NCI-H510A treated with DMSO at 0.1 percent for 48 hours (cell line): Measurements from ENCODE around the gene RFX1.

Source experiments
- DNase-seq: peaks from one replicate; lab custom pipeline; 2025; lab: John Stamatoyannopoulos, UW

The RFX1 gene

GRCh38 chr19:13960863-13961784, 45.0 kb downstream of the RFX1 start:
- DNase-seq: no peak

GRCh38 chr19:13959962-13960862, 45.9 kb downstream of the RFX1 start:
- no peak for DNase-seq

- no peak for DNase-seq
Observed at GRCh38 chr19:13959141-13959961, 46.8 kb downstream of the RFX1 start.

- no peak for DNase-seq
Observed at GRCh38 chr19:13958043-13958442, 48.1 kb downstream of the RFX1 start.

GRCh38 chr19:13957051-13957450, 49.1 kb downstream of the RFX1 start:
- DNase-seq: no peak

GRCh38 chr19:13956365-13956744, 49.8 kb downstream of the RFX1 start:
- no peak for DNase-seq

GRCh38 chr19:13955662-13956364, 50.3 kb downstream of the RFX1 start:
- no peak for DNase-seq

- no peak for DNase-seq
Observed at GRCh38 chr19:13954185-13954584, 51.9 kb downstream of the RFX1 start.

- DNase-seq: peak; percentile 3
Observed at GRCh38 chr19:13952931-13953531, 53.1 kb downstream of the RFX1 start.

- peak; percentile 97 for DNase-seq
Observed at GRCh38 chr19:13952154-13952930, 53.8 kb downstream of the RFX1 start, which contains the start of gene DCAF15. Gene DCAF15 (plus strand): TSS chr19:13952509. CDS start chr19:13952513, 4 bp downstream.

- DNase-seq: peak; percentile 79
Observed at GRCh38 chr19:13951799-13952153, 54.3 kb downstream of the RFX1 start.

GRCh38 chr19:13951043-13951442, 55.1 kb downstream of the RFX1 start:
- no peak for DNase-seq

- no peak for DNase-seq
Observed at GRCh38 chr19:13946414-13946813, 59.7 kb downstream of the RFX1 start.

- no peak for DNase-seq
Observed at GRCh38 chr19:13942023-13942684, 64.0 kb downstream of the RFX1 start.

GRCh38 chr19:13938301-13939064, 67.6 kb downstream of the RFX1 start, which contains the start of gene PODNL1:
Gene PODNL1 (minus strand): TSS chr19:13938417. CDS start chr19:13938181, 236 bp downstream.
- no peak for DNase-seq

- no peak for DNase-seq
Observed at GRCh38 chr19:13937479-13938300, 68.4 kb downstream of the RFX1 start.

- no peak for DNase-seq
Observed at GRCh38 chr19:13935765-13936510, 70.2 kb downstream of the RFX1 start.
